Dendritic cell treated with granulocyte-macrophage colony-stimulating factor and Interleukin-4, amounts not matched to agents 40 ng/mL and 50 ng/mL, for 4 days (primary cell): ENCODE data around the gene CCKAR.

ENCODE experiments used
- H3K27ac Mint-ChIP-seq: one replicate; pipeline ENCODE4 v1.8.0; 2022; ENCODE audit warnings: mild to moderate bottlenecking, mixed read lengths
- H3K27me3 Mint-ChIP-seq: one replicate; pipeline ENCODE4 v1.8.0; 2022; ENCODE audit warnings: mild to moderate bottlenecking, mixed read lengths
- H3K36me3 Mint-ChIP-seq: one replicate; pipeline ENCODE4 v1.8.0; 2022; ENCODE audit warnings: low read depth, mixed read lengths
- H3K4me1 Mint-ChIP-seq: one replicate; pipeline ENCODE4 v1.8.0; 2022; ENCODE audit warnings: low read depth, mixed read lengths
- H3K4me3 Mint-ChIP-seq: one replicate; pipeline ENCODE4 v1.8.0; 2022; ENCODE audit warnings: mild to moderate bottlenecking, moderate library complexity, mixed read lengths
- H3K9me3 Mint-ChIP-seq: one replicate; pipeline ENCODE4 v1.8.0; 2022; ENCODE audit warnings: mixed read lengths
- intact Hi-C: fragments of 100-400 bp; cut with micrococcal nuclease; formaldehyde crosslinking; loops from one replicate; pipeline ENCODE4 v1.15.0; 2022

Gene CCKAR

DNA sequence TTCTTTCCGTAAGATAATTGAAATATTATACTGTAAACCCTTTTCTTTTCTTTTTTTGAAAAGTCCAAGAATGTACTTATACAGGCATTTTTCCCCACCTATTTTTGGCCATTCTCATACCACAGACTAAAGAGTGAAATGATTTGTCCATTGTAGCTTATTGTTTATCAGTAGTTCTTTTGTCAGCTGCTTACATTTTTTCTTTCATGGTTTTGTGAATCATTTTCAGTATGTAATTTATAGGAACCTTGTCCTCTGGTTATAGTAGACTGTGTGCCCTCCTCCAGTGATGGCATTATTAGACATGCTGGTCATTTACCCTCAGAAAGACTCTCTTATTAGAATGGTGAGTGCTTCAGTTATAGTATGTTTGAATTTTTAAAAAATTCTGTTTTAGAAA is 56.7 kb downstream of the CCKAR start:
- Mint-ChIP-seq H3K4me1 (peaks cover 10% of the 10 kb centered on the region), H3K36me3 (peaks cover 99% of the 10 kb centered on the region), H3K9me3 (no peaks in the 10 kb centered on the region), H3K27ac (no peak overlapping the region), H3K4me3 (no peak overlapping the region), H3K27me3 (no peaks in the 10 kb centered on the region)
- intact Hi-C loops, result loop anchor here (10.0 kb wide), 1 partner anchor 571 kb away; no protein-coding TSS in a partner anchor

DNA sequence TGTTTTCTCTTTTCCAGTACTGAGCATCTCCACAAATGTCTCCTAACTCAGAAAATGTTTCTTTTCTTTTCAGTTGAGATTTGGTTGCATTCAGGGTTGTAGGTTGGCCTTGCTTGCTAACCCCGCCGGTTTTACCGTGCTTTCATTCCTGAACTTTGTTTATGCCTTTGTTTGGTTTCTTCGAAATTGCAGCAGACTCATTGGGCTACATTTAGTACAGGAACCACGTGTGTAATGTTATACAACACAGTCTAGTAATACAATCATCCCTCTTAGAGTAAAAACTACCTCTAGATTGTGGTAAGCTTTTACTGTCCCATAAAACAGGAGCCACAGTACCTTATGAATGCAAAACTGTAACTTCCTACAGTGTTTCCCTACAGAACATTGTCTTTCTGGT is 57.9 kb downstream of the CCKAR start:
- Mint-ChIP-seq H3K36me3 (peaks cover 99% of the 10 kb centered on the region), H3K4me3 (no peak overlapping the region), H3K27ac (no peak overlapping the region), H3K9me3 (no peaks in the 10 kb centered on the region), H3K4me1 (peaks cover 9% of the 10 kb centered on the region), H3K27me3 (no peaks in the 10 kb centered on the region)
- intact Hi-C loops, result loop anchor here (10.0 kb wide), 1 partner anchor 572 kb away; no protein-coding TSS in a partner anchor

DNA sequence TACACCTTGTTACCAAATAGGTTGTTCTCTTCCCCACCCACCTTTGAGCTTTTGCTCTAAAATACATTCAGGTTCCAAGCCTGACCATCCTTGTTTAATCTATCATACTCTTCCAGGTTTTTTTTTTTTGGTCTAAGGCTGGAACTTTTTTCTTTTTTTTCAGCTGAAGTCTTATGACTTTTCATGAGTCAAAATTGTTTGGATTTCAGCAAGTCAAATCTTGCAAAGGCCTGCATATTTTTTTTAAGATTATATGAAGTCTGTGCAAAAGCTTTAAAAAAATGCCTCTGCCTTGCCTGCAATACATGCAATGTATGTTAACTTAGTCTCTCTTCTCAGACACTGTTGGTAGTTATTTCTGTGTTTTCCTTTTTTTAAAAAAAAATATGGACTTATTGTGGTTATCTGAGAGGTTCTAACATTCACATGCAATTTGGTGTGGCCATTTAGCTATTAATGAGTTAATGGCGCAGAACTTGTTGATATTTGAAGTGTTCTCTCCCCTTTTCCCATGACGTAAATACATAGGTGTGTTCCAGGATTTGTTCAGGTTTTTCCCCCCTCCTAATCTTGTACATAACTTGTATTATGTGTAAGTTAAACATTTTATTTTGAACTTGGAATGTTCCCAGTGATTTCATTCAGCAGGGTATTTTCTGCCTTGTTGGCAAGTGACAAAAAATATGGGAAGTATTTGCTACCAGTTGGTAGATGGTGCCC is 58.7 kb downstream of the CCKAR start:
- Mint-ChIP-seq H3K4me3 (no peak overlapping the region), H3K27me3 (no peaks in the 10 kb centered on the region), H3K4me1 (peaks cover 17% of the 10 kb centered on the region), H3K36me3 (peaks cover 99% of the 10 kb centered on the region), H3K27ac (no peak overlapping the region), H3K9me3 (no peaks in the 10 kb centered on the region)
- intact Hi-C loops, result loop anchor here (10.0 kb wide), 1 partner anchor 573 kb away; no protein-coding TSS in a partner anchor
